GM12801 (cell line): ENCODE results near the gene RPAP3.

Experiments
- CTCF ChIP-seq: IDR thresholded peaks from one replicate; pipeline ENCODE4 v1.5.1; 2011; ENCODE audit warnings: control low read depth; ENCODE audit not compliant: insufficient read length; ENCODE audit errors: extremely low read depth

The RPAP3 gene

GRCh38 chr12:47725893-47726292 lies 20.1 kb upstream of the RPAP3 start:
- TF ChIP-seq CTCF = no peak

- TF ChIP-seq CTCF = no peak
Measured at GRCh38 chr12:47725091-47725772, 19.4 kb upstream of the RPAP3 start, which contains the start of gene ENDOU. Gene ENDOU, minus strand, starts transcription at chr12:47725490. Its CDS starts 77 bp downstream, at chr12:47725413.

- TF ChIP-seq CTCF = no peak
Measured at GRCh38 chr12:47722941-47723631, 17.3 kb upstream of the RPAP3 start.

GRCh38 chr12:47722136-47722834 lies 16.5 kb upstream of the RPAP3 start:
- TF ChIP-seq CTCF = no peak

DNA sequence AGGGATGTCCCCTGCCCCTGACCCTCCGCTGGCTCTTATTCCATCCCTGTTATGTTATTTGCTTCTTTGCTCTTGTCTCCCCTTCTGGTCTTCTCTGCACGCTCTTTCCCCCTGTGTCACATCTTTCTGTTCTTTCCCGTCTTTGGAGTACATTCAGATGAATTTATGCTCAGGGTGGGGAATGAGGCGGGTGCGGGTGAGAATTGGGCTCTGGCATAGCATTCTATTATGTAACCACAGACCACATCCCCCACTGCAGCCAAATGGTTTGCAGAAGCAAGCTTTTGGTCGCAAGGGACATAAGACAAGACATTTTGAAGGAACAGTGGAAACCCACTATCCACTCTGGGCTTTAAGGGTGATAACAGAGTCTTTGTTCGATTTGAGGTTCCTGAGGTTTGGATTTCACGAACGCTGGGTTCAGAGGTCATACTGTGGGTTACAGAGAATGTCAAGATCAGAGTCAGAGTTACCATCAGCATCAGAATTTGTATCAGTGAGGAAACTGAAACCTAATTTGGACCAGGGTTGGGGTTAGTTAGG lies 15.7 kb upstream of the RPAP3 start:
- no peak for TF ChIP-seq CTCF

GRCh38 chr12:47718531-47718930 lies 12.7 kb upstream of the RPAP3 start:
- no peak for TF ChIP-seq CTCF

DNA sequence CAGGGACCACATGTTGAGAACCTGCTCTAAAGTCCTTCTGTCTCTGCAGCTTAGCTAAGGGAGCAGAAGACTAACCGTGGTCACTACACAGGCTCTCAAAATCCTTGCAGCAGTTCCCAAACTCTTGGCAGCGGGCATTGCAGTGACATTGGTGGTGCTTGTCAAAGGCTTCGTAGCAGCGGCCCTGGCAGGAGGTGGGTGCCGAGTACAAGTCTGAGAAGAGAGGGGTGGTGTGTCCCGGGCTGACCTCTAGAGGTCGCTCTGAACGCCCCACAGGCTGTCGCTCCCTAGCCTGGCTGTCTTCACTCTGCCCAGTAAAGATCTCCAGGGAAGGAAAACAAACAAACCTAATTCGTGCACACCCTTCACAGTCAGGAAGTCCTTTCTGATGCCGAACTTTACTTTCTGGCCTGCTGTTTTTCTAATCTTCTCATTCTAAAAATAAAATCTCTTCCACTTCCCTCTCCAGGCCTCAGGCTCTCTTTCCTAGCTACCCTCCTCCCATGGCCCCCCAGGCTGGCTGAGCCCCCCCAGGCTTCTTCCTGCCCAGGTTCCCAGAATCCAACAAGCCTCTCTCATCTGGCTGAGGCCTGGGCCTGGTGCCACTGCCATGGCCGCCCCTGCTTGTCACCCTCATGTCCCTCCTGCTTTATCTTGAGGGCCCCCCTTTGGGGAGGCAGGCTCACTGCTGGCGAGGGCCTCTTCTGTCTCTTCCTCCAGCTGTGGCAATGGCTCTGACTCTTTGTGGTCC lies 11.8 kb upstream of the RPAP3 start:
- no peak for TF ChIP-seq CTCF
